Right lung (tissue), 5 donors: ENCODE results near the gene SLC10A7. TPM values are rescaled to one million over a fixed set of nuclear protein-coding genes. Genes with fewer than 3 reads are reported as not detected.

Experiments used
- DNase-seq, 2 donors: peaks; one replicate each; pipeline ENCODE4 v3.0.0-alpha.2; 2013
- polyA plus RNA-seq, 5 donors: library from polyadenylated mRNA; unstranded; fragments of 120-200 nt; gene quantifications; one replicate each; pipeline versions ENCODE4 v1.2.1 to v1.2.3, GENCODE V29; 2013; ENCODE audit warnings: inconsistent platforms in 1 of 5, low replicate concordance in 1 of 5; ENCODE audit not compliant: insufficient read length in 5 of 5, insufficient read depth in 1 of 5

Gene SLC10A7
- polyA plus RNA-seq, 5 donors = 10.6 to 22.2 (median 21.8) TPM

DNA sequence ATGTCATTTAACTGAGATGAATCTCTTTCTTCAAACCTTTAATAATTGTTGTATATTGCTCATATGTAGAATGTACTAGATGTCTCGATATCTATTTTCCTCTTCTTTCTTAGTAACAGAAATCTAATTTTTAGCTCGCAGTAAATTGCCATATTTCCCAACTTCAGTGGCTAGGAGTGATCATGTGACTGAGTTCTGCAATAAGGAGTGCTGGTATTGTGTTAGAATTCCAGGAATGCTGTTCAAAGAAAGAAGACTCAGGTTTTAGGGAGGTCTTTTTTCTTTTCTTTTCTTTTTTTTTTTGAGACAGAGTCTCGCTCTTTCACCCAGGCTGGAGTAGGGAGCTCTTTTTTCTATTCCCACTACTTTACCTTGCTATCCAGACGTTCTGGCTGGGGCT, 81.7 kb downstream of the SLC10A7 start:
- no peak for DNase-seq

GRCh38 chr4:146439437-146439836, 82.3 kb downstream of the SLC10A7 start:
- DNase-seq = no peak

DNA sequence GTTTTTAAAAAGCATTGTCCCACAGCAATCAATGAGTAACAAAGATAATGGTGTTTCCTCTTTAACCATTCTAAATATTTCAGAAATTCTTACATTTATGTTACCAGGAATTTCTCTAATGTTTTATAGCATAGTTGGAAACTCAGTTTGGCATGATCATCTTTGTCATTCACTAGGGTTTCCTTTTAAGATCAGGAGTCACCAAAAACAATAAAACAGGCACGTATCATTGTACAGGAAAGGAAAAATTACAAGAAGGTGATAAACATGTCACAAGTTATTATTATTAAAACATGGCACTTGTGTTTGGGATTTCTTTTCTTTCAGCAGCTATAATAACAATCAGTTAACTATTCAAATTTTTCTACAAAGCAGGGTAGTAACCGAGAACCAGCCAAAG, 84.0 kb downstream of the SLC10A7 start:
- no peak for DNase-seq

DNA sequence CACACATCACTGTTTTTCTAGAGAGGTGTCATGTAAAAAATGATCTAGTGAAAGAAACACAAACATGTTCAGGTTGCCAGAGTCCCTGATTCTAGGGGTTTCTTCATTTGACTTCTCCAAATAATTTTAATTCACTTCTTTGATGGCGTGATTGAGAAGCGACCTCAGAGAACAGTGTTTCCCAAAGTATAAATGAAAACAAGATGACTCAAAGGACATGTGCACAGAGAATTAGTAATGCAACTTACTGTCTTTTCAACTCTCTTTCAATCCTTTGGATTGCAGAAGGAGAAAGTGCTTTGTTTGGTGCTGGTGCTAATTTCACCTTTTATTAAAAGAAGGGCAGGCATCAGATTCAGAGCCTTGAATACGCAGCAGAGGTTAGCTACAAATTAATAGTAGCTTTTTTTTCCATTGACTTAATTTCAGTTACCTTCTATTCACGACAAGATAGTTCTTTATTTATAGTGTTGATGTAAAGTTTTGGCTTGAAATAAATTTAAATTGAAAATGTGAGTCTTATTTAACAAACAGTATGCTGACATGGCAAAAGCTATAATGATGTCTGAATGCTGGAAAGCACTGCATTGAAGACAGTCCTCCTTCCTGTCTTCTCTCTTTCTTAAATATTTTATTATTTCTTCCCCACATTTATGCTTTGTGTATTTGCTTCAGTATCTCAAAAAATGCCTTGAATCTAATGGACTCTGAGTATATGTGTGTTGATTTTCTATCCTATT, 85.1 kb downstream of the SLC10A7 start:
- no peak for DNase-seq

DNA sequence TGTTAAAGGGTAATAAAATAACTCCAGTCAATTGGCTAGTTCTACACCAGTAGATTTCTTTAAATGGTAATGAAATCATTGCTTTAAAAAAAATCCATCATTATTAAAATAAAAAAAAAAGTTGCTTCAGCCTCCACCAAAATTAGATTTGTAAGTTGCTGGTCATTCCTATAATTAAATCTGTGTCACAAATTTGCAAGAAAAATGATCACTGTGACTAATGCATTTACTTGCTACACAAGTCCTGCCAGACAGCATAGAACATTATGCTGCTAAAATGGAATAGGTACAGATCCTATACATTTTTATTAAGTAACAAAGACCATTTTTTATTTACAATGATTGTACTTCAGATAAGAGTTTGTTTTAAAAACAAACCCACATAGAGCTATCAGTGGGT, 85.8 kb downstream of the SLC10A7 start:
- DNase-seq = no peak

DNA sequence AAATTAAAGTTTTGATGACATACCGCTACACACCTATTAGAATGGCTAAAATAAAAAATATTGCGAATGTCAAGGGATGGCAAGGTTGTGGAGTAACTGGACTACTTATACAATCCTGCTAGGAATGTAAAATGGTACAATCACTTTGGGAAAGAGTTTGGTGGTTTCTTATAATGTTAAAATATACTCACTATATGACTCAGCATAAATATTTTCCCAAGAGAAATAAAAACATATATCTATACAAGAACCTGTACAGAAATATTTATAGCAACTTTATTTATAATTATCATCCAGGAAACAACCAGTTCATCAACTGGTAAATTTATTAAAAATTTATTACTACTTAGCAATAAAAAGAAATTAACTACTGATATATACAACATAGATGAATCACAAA, 89.7 kb downstream of the SLC10A7 start:
- DNase-seq = no peak

DNA sequence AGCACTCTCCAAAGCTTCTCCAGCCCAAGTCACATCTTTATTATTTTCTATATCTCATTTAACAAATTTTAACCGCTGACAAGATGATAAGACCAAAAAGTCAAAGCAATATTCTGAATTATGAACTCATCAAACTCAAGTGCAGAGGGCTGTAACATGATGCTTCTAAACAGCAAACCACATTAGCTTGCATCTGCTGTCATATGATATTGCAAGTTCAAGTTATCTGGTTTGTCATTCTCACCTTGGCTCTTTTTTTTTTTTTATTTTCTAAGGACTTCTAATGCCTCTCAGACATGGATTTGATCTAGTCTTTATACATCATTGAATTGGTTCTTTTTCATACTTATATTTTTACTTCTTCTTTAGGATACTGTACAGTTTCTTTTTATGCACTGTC, 93.4 kb downstream of the SLC10A7 start:
- DNase-seq = no peak

DNA sequence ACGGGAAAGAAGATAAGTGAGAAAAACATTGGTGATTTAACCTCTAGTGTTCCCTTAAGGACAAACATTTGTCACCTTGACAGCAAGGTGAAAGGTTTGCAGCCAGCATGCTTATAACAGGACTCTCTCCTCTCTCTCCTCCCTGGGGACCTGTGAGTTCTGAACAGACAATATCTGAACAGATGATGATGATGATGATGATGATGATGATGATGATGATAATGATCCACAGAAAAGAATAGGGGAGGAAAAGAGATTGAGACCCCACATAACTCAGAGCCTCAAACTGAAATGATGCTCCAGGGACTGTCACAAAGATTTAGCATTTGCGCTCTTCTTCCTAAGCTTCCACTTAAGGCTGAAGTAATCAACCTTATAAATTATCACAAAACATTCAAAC, 103.9 kb downstream of the SLC10A7 start:
- DNase-seq = no peak

- DNase-seq = peak in 1 of 2 donors; percentile 12
Observed at GRCh38 chr4:146415829-146416228, 105.9 kb downstream of the SLC10A7 start.

GRCh38 chr4:146407669-146408084, 114.1 kb downstream of the SLC10A7 start:
- no peak for DNase-seq

GRCh38 chr4:146407257-146407656, 114.5 kb downstream of the SLC10A7 start:
- DNase-seq = no peak

DNA sequence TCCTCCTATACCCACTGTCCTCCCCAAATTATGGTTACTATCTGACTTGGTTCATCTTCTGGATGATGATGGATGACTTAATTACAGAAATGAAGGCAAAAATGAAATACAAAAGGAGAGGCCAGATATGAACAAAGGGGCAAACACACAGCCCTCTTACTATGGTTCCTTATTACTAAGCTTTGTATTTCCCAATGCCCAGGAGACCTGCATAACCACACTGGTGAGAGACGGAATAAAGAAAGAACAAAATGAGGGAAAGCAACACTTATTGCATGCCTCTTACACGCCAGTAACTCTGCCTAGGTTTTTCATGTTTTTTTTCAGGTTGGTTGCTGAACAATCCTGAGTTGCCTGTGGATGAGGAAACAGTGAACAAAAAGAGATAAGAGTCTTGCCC, 120.5 kb downstream of the SLC10A7 start:
- no peak for DNase-seq

- DNase-seq = no peak
Observed at GRCh38 chr4:146398896-146399445, 122.8 kb downstream of the SLC10A7 start.

- no peak for DNase-seq
Observed at GRCh38 chr4:146398404-146398803, 123.3 kb downstream of the SLC10A7 start.

DNA sequence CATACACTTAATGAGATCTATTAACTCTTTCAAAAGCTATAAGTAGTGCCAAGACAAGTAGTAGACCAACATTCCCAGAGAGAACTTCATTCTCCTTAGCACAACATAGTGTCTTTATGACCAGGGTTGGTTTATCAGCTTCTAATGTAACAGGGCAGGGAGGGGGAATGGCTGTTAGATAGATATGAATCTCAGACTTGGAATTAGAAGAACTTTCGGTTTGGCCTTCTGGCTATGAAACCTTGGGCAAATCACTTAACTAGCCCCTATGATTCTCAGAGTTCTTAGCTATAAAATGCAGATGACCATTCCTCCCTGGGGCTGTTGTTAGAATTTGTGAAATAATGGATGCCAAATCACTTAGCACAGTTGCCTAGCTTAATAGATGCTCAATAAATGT, 132.2 kb downstream of the SLC10A7 start:
- no peak for DNase-seq

GRCh38 chr4:146382194-146382593, 139.5 kb downstream of the SLC10A7 start:
- DNase-seq = no peak

DNA sequence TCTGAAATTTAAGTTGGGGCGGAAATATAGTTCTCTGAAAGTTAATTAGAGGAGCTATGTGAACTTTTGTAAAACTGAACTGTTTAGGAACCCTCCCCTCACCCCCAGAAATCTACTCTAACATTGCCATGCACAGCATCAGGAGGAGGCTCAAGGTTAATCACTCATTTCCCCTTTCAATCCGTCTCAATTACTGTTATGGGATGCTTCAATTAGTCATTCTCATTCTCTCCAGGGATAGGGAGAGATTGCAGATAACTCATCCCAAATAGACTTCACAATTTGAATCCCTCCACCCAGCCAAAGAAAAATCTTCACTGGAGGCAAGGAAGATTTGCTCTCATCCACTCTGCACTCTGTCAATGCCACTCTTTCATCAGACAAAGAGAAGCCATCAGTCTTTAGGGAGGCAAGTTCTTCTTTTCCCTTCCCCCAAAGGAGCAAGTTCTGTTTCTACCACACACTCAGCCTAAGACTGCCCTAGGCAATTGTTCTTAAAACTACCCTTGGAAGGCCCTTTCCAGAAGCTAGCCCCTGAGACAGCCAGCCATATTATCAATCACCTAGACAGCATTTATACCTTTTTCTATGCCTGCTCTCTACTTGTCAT, 140.4 kb downstream of the SLC10A7 start:
- DNase-seq = no peak

GRCh38 chr4:146379744-146380143, 142.0 kb downstream of the SLC10A7 start:
- DNase-seq = no peak

- no peak for DNase-seq
Observed at GRCh38 chr4:146371812-146372211, 149.9 kb downstream of the SLC10A7 start.

GRCh38 chr4:146370841-146371240, 150.9 kb downstream of the SLC10A7 start:
- DNase-seq = no peak

- DNase-seq = no peak
Observed at GRCh38 chr4:146369446-146369845, 152.3 kb downstream of the SLC10A7 start.

DNA sequence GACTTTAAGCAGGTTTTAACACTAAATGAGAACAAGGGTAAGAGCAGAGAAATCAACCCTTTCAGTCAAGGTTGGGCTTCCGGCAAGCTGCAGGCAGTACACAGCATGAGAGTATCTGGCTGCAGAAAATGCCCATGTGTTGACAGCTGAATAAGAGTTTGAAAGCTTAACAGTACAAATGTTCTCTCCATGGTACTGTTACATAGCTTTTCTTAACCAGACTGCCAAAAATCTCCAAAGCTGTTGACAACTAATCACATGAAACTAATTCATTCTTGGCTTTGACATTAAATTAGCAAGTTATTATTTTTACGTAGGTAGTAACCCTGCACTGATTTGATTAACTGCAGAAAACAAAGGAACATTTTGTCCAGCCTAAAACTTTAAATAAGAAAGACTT, 153.5 kb downstream of the SLC10A7 start:
- peak in 1 of 2 donors; percentile 2 for DNase-seq

GRCh38 chr4:146367347-146367746, 154.4 kb downstream of the SLC10A7 start:
- no peak for DNase-seq
